Choroid plexus epithelial cell (primary cell): ENCODE data around the gene ARHGAP35.

Experiments used
- DNase-seq: peaks from one replicate; pipeline ENCODE4 v3.0.0-alpha.2; 2010; ENCODE audit warnings: low read depth
- H3K4me3 ChIP-seq: 2 replicates; pipeline ENCODE4 v1.5.1; 2011; ENCODE audit warnings: low read depth, mild to moderate bottlenecking, control low read depth, low read length, moderate library complexity
- CTCF ChIP-seq: conservative IDR thresholded peaks from 2 replicates; pipeline ENCODE4 v1.5.1; 2011; ENCODE audit warnings: low read depth, mild to moderate bottlenecking, control low read depth, inconsistent platforms, low read length, moderate library complexity

Gene ARHGAP35

GRCh38 chr19:46823049-46823448 lies 37.7 kb upstream of the ARHGAP35 start:
- DNase-seq = no peak
- no peak overlapping the region for H3K4me3 ChIP-seq
- no peak for TF ChIP-seq CTCF

GRCh38 chr19:46824890-46825730 lies 35.7 kb upstream of the ARHGAP35 start:
- peak; percentile 3 for TF ChIP-seq CTCF
- DNase-seq = peak; percentile 44
- H3K4me3 ChIP-seq = no peak overlapping the region

GRCh38 chr19:46825731-46826055 lies 35.1 kb upstream of the ARHGAP35 start:
- TF ChIP-seq CTCF = no peak
- no peak overlapping the region for H3K4me3 ChIP-seq
- no peak for DNase-seq

GRCh38 chr19:46828484-46828883 lies 32.3 kb upstream of the ARHGAP35 start:
- no peak for DNase-seq
- H3K4me3 ChIP-seq = no peak overlapping the region
- no peak for TF ChIP-seq CTCF

GRCh38 chr19:46830864-46831263 lies 29.9 kb upstream of the ARHGAP35 start:
- no peak for TF ChIP-seq CTCF
- no peak overlapping the region for H3K4me3 ChIP-seq
- DNase-seq = no peak

GRCh38 chr19:46834121-46834520 lies 26.7 kb upstream of the ARHGAP35 start:
- TF ChIP-seq CTCF = no peak
- DNase-seq = no peak
- H3K4me3 ChIP-seq = no peak overlapping the region

GRCh38 chr19:46834984-46835383 lies 25.8 kb upstream of the ARHGAP35 start:
- no peak overlapping the region for H3K4me3 ChIP-seq
- TF ChIP-seq CTCF = no peak
- DNase-seq = no peak
